Activated CD8-positive, alpha-beta memory T cell treated with anti-CD3 and anti-CD28 coated beads, Interleukin-2, amount 50 U/mL, for 24 hours (primary cell): ENCODE measurements around the gene PCNX2.
"Not testable (repeated sequence)": the region's sequence is repeated elsewhere in the genome, so short reads cannot be mapped to it uniquely, and the experiment has no call there.

Experiments
- DNase-seq: peaks from one replicate; pipeline ENCODE4 v3.0.0-alpha.2; 2020; ENCODE audit errors: extremely low read depth

PCNX2 gene

DNA sequence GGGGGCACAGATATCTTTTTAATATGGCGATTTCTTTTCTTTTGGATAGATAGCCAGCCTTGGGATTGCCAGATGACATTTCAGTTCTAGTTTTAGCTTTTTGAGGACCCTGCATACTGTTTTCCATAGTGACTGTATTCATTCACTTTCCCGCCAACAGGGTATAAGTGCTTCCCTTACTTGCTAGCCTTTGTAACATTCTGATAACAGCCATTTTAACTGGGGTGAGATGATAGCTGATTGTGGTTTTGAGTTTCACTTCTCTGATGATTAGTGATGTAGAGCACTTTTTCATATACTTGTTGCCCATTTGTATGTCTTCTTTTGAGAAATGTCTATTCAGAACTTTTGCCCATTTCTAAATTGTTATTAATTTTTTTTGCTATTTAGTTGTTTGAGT is 193.2 kb downstream of the PCNX2 start:
- DNase-seq: no peak

DNA sequence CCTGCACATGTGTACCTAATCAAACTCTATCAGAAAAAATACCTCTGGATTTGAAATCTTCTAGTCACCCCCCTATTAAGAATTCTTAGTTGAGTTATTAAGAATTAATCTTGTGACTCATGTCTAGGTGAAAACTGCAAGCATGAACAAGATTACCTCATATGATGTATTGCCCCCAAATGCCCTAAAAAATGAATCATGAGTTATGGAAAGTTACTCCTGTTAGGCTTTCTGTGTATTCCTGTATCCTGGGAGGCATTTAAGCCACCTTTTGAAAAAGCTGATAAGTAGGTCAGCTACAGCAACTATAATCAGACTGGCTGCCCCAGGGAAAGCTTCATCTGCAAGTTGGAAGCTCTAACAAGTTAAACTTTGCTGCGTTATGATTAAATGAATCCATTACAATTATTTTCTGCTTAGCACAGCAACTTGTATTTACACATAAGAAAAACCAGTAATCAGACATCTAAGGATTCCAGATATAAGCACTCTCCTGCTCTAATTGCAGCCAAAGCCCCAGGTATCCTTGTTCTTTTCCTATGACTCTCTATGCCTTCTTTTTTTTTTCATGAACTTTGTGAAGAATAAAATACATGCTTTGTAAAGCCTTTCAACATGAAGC is 197.5 kb downstream of the PCNX2 start:
- DNase-seq: no peak

DNA sequence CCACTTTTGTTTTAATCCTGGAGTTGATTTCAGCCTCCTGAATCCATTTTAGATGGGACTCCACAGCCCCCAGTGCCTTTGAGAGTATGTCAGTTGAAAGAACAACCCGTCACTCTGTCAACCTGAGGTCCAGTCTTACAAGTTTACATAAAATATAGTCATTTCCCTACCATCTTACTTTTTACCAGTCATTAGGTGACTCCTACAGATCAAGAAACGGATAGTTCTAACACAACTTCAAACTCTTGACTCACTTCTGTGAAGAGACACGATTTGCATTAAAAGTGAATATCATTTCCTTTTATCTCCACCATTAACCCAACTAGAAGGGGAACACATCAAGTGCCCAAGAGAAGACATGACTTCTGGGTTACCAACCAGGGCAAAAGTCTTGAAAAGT is 198.0 kb downstream of the PCNX2 start:
- DNase-seq: no peak

GRCh38 chr1:233094691-233095090 is 200.8 kb downstream of the PCNX2 start:
- DNase-seq: no peak

GRCh38 chr1:233094269-233094668 is 201.3 kb downstream of the PCNX2 start:
- no peak for DNase-seq

DNA sequence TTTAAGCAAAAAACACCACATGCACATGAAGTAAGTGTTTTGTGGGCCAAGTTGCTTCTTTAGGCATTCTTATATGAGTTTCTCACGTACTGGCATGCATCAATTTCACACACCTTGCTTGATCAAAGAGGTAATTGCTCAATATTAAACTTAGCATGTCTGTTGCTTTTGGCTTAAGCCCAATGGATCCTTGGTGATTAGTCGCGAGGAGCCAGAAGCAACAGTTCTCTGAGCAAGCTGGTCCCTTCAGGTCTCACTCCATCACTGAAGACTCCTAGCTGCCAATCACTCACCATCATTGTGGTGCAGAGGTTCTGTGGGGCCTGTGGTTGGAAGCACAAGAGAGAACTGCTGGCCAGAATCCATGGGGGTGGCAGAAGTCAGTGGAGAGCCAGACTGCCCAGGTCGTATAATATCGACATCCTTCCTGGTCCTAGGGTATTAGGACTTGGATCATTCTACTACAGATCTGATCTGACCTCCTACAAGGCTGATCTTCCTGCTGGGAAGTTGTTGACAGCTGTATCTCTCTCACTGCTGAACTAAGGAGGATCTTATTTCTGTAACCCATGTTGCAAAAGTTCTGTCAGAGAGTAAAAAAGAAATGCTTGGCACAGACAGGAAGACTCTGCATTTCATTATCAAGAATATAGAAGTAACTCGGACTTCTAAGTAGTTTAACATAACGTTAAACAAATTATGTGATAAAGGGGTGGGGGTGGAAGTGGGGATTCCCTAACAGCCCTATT is 204.6 kb downstream of the PCNX2 start:
- no peak for DNase-seq

DNA sequence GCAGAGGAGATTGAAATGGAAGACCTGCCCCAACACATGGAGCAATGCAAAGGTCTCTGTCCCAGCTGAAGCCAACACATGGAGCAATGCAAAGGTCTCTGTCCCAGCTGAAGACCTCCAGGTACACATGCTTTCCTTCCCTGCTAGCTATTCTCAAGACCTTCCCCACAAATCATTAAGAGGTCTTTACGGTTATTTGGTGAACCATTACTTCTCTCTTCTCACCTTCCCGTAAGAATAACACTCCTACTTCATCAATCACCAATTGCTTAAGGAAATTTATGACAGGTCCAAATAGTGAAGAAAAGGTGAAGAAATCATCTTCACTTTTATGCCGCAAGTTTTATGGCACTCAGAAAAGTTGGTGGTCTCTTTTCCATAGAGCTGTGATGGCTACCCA is 206.3 kb downstream of the PCNX2 start:
- DNase-seq: no peak

DNA sequence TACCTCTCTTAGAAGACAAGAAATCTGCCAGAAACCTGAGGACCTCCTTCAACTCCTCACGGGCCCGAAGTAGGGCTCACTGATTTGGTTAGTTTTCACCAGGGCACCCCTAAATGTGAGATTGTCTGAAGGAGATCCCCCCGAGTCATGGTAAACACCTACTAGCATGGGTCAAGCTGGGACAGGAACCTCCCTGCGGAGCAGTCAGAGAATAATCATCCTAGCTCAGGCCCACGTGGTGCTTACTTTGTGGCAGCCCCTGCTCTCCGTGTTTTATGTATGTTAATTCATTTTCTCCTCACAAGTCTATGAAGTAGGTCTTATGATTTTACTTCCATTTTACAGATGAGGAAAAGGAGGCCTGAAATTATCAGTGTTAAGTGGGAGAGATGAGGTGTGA is 206.9 kb downstream of the PCNX2 start:
- DNase-seq: no peak

- DNase-seq: no peak
These were observed 208.3 kb downstream of the PCNX2 start for GRCh38 chr1:233086961-233087881.

- DNase-seq: no peak
These were observed 210.0 kb downstream of the PCNX2 start for GRCh38 chr1:233085566-233085965.

DNA sequence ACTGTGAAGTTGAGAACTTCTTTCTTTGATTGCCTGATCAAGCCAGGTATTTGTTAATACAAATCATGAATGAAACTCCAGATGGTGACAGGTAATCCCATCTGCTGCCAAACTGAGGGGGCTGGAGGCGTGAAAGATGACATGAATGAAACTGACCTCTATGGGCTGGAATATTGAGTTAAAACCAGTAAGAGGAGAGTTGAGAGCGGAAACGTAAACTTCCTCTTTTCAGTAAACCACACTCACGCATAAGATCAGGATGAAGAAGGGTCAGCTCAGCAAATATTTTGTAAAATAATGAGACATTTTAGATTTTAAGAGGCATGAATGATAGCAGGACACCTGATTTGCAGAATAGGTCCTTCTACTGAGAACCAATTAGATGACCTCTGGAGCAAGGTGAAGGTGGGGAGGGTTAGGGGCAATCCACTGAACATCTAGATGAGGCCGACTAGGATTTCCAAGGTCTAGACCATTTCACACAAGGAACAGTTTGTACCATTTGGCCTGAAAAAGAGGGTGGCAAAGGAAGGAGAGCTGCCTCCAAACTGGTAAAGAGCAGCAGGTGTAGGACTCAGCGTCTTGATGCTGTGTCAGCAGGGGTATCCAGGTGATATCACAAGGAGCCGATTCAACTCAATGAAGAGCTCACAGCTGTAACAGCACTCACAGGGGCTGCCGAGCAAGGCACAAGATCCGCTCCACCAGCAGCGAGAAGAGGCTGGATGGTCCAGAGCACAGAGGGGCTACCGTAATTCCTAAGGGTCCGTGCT is 212.6 kb downstream of the PCNX2 start:
- DNase-seq: no peak

- no peak for DNase-seq
These were observed 213.8 kb downstream of the PCNX2 start for GRCh38 chr1:233081735-233082134.

- not testable (repeated sequence) for DNase-seq
These were observed 214.7 kb downstream of the PCNX2 start for GRCh38 chr1:233080827-233081226.

GRCh38 chr1:233080286-233080685 is 215.2 kb downstream of the PCNX2 start:
- no peak for DNase-seq

- no peak for DNase-seq
These were observed 216.0 kb downstream of the PCNX2 start for GRCh38 chr1:233079574-233079973.

DNA sequence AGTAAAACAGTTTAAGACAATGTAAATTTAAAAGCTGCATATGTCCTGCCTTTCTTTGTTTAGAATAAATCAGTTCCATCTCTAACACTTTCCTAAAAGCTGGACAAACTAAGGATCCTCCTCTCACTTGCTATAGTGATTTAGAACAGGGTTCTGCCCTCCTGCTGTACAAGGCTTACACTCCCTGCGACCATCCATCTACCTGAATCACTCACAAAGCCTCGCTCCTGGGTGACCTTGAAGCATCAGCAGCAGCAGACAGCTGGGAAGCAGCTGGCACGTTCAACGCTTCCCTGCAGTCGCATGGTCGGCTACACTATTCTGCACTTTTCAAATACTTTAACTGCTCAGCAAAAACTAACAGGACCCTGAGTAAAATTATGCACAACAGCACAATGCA is 217.1 kb downstream of the PCNX2 start:
- no peak for DNase-seq

DNA sequence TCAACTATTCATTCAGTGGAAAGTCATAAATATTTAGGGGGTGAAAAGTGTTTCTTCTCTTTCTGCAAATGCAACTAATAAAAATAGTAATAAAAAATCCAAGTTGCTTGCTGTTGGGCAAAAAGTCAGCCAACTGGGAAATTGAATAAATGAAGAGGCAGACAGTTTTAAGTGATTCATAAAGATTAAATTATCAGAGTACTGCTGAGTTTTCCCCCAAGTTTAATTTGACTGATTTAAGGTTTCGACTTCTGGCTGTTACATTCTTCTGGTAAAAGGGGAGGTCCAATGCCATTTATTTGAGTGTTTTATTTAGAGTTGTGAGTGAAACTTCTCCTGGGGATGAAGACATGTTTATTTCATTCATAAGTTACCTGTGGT is 219.6 kb downstream of the PCNX2 start:
- no peak for DNase-seq

DNA sequence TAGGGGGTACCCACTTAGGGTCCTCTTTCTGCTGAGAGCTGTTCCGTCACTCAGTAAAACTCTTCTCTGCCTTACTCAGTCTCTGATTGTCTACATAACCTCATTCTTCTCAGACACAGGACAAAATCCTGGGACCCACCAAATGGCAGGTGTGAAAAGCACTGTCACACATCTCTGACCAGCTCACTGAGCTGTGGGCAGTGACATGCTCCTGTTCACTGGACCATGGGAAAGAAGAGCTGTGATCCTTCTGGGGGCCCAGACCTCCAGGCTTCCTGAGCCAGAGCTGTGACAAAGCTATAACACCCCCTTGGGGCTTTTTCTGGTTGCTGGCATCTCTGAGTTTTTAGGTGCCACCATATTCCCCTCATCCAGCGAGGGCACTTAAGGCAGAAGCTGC is 229.4 kb downstream of the PCNX2 start:
- no peak for DNase-seq

GRCh38 chr1:233065685-233066084 is 229.8 kb downstream of the PCNX2 start:
- DNase-seq: no peak

DNA sequence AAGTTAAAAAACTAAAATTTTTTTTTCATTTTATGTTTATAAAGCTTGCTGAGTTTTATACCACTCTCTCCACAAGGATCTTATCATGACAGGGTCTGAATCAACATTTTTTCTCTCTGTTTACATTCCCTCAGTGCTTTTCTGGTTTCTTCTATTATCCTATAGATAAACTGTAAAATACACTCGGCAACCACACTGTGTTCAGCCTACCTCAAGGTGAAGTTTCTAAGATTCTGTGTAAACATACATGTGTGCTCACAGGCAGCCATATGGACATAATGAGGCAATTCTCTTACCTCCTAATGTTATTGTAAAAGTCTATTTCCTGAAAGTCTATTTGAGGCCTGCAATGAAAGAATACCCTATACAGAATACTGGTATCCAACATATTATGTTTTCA is 230.5 kb downstream of the PCNX2 start:
- no peak for DNase-seq

DNA sequence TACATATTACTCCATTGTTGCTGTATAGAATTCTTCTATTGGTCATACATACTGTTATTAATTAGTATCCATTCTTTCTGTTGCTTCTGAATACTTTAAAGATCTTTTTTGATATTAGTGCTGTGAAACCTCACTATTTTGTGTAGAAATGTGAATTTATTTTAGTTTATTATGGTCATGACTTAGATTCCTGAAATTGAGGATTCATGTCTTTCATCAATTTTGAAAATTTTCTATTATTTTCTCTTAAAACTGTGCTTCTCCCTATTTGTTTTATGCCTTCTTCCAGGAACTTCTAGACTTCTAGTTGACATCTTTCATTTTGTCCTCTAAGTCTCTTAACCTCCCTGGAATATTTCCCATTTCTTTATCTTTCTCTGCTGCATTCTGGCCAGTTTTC is 232.1 kb downstream of the PCNX2 start:
- no peak for DNase-seq

DNA sequence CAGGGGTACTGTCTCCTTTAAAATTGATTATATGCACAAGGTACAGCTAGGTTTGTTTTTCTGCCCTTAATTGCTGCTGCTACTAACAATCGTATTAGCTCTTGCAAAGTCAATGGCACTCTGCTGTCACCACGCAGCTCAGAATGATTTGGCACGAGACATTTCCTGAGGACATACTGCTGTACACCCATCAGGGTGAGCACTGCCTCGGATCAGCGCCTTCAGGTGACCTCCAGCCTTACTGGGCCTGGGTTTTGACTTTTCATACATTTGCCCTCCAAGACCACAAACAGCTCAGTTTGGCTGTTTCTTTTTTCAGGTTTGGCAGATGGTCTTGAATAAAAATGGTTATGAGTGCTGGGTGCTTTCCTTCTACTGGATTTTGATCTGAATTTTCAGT is 234.3 kb downstream of the PCNX2 start:
- DNase-seq: no peak
